HFFc6 (cell line): ENCODE measurements around the gene CIB2. TPM values are rescaled to one million over a fixed set of nuclear protein-coding genes. Genes with fewer than 3 reads are reported as not detected.

Experiments
- DNase-seq: peaks from one replicate; pipeline ENCODE4 v3.0.0-alpha.2; 2018
- H3K27ac Mint-ChIP-seq: 2 replicates; pipeline ENCODE4 v1.8.0; 2020; ENCODE audit warnings: mild to moderate bottlenecking, mixed read lengths
- H3K27me3 Mint-ChIP-seq: 2 replicates; pipeline ENCODE4 v1.8.0; 2021; ENCODE audit warnings: mild to moderate bottlenecking, moderate library complexity, mixed read lengths; ENCODE audit not compliant: insufficient read depth
- H3K36me3 Mint-ChIP-seq: 2 replicates; pipeline ENCODE4 v1.8.0; 2021; ENCODE audit warnings: low read depth, mixed read lengths
- H3K4me1 Mint-ChIP-seq: 2 replicates; pipeline ENCODE4 v1.8.0; 2020; ENCODE audit warnings: low read depth, mixed read lengths
- H3K4me3 Mint-ChIP-seq: 2 replicates; pipeline ENCODE4 v1.8.0; 2020; ENCODE audit warnings: mild to moderate bottlenecking, moderate library complexity, mixed read lengths
- H3K9me3 Mint-ChIP-seq: 2 replicates; pipeline ENCODE4 v1.8.0; 2020; ENCODE audit warnings: mild to moderate bottlenecking, mixed read lengths
- CTCF ChIP-seq: fragments of 200-600 bp; sonication (generic); IDR thresholded peaks from 2 replicates; pipeline ENCODE4 v1.5.0; 2021; ENCODE audit warnings: antibody characterized with exemption, mild to moderate bottlenecking
- total RNA-seq, 6 experiments: library from RNA; stranded (reverse); fragmentation: NEBNext Ultra II Directional; extraction: Animal tissue kit (Norgen Biotek cat#: 25700); gene quantifications; 2 replicates in 1 of 6; 3 replicates in 5 of 6; pipeline ENCODE4 v1.2.3, GENCODE V29; 2021

Gene CIB2
- total RNA-seq, 6 experiments from 2014 or later: 1.3 to 1.8 (median 1.4) TPM

DNA sequence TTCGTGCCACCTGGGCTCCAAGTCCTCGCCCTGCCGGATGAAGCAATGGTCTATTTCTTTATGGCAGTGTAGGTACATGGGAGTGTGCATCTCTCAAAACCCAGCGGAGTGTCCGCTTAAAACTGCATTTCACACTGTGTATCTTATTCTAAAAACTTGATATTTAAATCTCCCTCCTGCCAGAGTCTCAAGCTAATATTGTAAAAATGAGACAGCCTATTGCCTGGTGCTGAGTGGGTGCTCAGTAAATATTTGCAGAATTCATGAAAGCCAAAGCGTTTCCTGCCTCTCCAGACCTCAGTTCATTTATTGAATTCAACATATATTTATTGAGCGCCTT is 53.4 kb downstream of the CIB2 start:
- Mint-ChIP-seq H3K27me3 (no peaks in the 10 kb centered on the region; the same call in 1 of the 2 replicates), H3K9me3 (no peaks in the 10 kb centered on the region), H3K27ac (peak overlapping the region; percentile 64), H3K4me1 (peaks cover 47% of the 10 kb centered on the region), H3K4me3 (peak overlapping the region; percentile 87), H3K36me3 (peaks cover 8% of the 10 kb centered on the region; the same call in 1 of the 2 replicates)
- DNase-seq: no peak
- TF ChIP-seq CTCF: no peak

DNA sequence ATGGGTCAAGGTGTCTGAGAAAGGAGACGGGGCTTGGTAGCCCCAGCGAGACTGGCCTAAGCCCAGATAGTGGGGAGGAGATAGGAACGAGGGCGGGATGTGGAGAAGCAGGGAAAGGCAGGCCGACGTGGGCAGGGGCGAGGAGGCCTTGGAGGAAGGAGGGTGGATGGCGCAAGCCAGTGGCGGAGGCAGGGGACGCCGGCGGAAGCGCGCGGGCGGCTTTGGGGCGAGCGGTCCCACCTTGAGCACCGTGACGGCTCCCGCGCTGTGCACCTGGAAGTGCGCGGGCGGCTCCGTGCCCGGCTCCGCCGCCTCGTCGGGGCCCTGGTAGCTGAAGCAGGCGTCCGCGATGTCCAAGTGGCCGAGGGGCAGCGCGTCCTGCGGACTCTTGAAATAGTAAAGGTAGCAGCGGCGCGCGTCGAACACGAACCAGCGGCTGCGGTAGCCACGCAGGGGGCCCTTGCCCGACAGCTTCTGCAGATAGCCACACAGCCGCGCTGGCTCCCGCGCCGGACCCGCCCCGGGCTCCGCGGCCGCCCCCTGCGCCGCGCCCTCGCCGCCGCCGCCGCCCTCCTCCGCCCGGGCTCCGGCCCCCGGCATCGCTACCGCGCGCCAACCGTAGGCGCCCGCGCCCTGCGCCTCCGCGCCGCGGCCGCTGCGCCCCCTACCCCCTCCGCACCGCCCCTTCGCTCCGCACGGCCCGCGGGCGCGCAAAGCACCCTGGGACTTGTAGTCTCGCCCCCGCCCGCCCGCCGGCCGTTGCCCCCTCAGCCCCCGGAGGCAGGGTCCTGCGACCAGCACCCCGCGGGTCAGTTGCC is 54.0 kb downstream of the CIB2 start, which contains the start of gene TBC1D2B:
TBC1D2B (minus strand) TSS at position 659 of the 818 bp plus-strand sequence; CDS start at position 600, 59 bp downstream.
- peaks cover 47% of the 10 kb centered on the region for H3K4me1 Mint-ChIP-seq
- H3K9me3 Mint-ChIP-seq: no peaks in the 10 kb centered on the region
- peaks cover 8% of the 10 kb centered on the region; the same call in 1 of the 2 replicates for H3K36me3 Mint-ChIP-seq
- DNase-seq: no peak
- H3K27ac Mint-ChIP-seq: peak within 1 kb of the TSS; percentile 99
- H3K27me3 Mint-ChIP-seq: no peaks in the 10 kb centered on the region; the same call in 1 of the 2 replicates
- no peak for TF ChIP-seq CTCF
- H3K4me3 Mint-ChIP-seq: peak within 1 kb of the TSS; percentile 100

DNA sequence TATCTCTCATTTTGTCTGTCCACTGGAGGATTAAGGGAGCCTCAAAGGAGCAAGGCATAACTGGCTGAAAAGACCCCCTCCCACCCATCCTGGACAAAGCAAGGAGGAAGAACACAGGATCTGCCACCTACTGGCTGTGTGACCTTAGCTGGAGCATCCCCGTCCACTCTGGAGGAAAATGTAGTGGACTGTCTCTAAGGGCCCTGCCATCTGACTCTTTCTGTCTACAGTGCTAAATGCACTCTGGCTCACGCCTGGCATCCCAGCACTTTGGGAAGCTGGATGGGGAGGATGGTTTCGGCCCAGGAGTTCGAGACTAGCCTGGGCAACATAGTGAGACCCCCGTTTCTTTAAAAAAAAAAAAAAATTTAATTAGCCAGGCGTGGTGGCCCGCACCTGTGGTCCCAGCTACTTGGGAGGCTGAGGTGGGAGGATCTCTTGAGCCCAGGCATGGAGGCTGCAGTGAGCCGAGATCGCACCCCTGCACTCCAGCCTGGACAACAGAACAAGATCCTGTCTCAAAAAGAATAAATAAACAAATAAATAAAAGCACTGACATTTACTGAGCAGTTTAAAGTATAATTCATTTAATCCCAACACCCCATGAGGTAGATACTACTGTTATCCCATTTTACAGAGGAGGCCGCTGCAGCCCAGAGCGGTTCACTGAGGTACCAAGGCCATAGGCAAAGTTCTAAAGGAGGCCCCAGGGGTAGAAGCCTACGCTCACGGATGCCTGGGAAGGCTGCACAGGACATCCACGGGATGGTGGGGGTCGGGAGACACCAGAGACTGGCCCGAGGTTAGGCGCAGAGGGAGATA is 54.8 kb downstream of the CIB2 start:
- H3K27me3 Mint-ChIP-seq: no peaks in the 10 kb centered on the region; the same call in 1 of the 2 replicates
- peak overlapping the region; percentile 99 for H3K27ac Mint-ChIP-seq
- TF ChIP-seq CTCF: peak; percentile 60
- peaks cover 53% of the 10 kb centered on the region for H3K4me1 Mint-ChIP-seq
- peaks cover 9% of the 10 kb centered on the region; the same call in 1 of the 2 replicates for H3K36me3 Mint-ChIP-seq
- H3K4me3 Mint-ChIP-seq: peak overlapping the region; percentile 100
- no peak for DNase-seq
- H3K9me3 Mint-ChIP-seq: no peaks in the 10 kb centered on the region

- Mint-ChIP-seq H3K9me3 (no peaks in the 10 kb centered on the region), H3K27me3 (no peaks in the 10 kb centered on the region; the same call in 1 of the 2 replicates), H3K36me3 (peaks cover 12% of the 10 kb centered on the region; the same call in 1 of the 2 replicates), H3K4me1 (peaks cover 57% of the 10 kb centered on the region), H3K27ac (peak overlapping the region; percentile 99), H3K4me3 (peak overlapping the region; percentile 100)
- DNase-seq: peak; percentile 88
- TF ChIP-seq CTCF: no peak
These were observed 55.6 kb downstream of the CIB2 start for GRCh38 chr15:78075490-78076230.
